NCI-H2029 (cell line): ENCODE data around the gene STT3B.
"Not testable (repeated sequence)": the region's sequence is repeated elsewhere in the genome, so short reads cannot be mapped to it uniquely, and the experiment has no call there.

ENCODE experiments used
- DNase-seq: peaks from one replicate; lab custom pipeline; 2025; lab: John Stamatoyannopoulos, UW

STT3B gene

GRCh38 chr3:31532587-31533168 lies at the start of gene STT3B:
STT3B (plus strand) TSS chr3:31532925; CDS start chr3:31532999, 74 bp downstream.
- peak; percentile 81 for DNase-seq

GRCh38 chr3:31483776-31484175 lies 48.9 kb upstream of the STT3B start:
- DNase-seq: no peak

GRCh38 chr3:31485196-31485595 lies 47.5 kb upstream of the STT3B start:
- no peak for DNase-seq

DNA sequence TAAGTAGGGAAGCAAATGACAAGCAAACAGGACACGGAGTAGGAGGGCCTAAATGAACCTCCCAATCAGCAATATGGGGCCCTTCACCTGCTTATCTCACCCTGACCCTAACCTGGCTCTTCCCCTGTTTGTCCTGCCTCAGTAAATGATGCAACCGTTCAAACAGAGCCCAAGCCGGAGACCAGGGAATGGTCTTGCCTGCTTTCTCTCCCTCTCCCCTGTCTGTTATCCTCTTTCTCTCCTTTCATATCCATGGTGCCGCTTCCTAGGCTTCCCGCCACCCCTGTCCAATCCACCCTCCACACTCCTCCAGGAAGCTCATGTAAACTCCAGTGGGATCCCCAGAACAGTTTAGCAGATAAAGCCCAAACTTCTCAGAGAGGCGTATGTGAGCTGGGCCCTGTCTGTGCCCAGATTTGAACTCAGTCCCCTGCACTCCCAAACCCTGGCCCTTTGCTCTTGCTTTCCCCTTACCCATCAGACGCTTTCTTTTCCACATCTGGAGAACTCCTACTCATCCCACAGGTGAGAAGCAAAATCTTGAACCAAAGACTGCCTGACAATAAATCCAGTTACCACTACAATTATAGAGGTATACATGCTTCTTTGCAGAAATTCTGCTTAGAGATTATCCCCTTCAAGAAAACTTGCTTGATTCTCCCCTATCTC lies 45.7 kb upstream of the STT3B start:
- no peak for DNase-seq

GRCh38 chr3:31488475-31489017 lies 44.2 kb upstream of the STT3B start:
- DNase-seq: no peak

GRCh38 chr3:31490502-31490901 lies 42.2 kb upstream of the STT3B start:
- DNase-seq: no peak

DNA sequence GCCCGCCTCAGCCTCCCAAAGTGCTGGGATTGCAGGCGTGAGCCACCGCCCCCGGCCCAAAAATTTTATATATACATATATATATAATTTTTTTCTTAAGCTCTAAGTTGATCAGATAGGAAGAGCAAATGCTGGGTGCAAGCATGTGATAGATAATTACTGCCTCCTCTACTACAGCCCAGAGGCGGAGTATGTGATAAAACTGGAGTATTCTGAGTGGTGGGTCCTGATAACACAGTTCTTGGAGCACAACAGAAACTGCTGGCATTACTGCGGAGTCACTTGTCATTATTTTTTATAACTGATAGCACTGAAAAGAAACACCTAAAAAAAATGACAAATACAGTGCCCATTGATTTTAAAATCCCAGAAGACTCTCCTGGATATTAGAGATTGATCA lies 41.1 kb upstream of the STT3B start:
- no peak for DNase-seq

DNA sequence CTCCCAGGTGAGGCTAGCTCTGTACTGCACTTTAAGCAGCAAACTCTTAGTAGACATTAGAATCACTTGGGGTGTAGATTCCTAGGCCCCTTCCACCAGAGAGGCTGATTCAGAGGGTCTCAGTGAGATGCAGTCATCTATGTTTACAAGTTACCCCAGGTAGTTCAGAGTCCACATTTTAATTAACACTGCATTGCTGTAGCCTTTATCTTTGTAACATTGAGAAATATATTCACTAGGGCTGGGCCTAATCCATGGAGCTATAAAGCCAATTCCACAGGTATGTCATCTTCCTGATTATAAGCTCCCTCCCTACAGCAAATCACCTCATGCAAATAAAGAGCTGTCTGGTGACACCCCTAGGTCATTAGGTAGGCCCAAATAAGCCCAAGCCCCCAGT lies 39.6 kb upstream of the STT3B start:
- no peak for DNase-seq

DNA sequence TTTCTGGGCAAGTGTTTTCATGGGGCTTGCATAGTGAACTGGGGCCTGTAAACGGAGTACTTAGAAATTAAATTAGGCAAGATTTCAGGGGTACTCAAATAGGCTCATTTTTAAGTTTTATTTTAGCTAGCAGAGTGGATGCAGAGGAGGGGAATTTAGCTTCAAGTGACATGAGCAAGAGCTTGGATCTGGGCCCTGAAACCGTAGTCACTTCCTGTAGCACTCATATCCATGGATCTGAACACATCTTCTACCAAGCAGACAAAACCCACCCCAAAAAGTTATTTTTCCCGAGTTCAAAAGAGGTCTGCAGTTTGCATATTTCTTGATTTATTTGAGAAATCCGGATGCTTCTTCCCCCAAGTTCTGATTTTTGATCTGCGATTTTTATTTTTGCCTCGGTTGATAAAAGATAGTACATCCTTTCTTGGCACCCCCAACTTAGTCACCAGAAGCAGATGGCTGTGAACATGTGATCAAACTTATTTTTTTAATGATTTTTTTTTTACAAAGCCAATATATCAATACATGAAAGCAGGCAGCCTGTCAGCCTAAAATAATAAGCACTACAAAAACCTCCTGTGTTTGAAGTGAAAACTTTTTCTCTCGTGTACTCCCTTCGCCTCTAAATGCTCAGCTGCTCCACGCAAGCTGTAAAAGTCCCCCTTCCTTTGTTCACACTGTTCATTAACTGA lies 36.6 kb upstream of the STT3B start:
- DNase-seq: no peak

- DNase-seq: no peak
Measured at GRCh38 chr3:31498791-31499190, 33.9 kb upstream of the STT3B start.

GRCh38 chr3:31499281-31499680 lies 33.4 kb upstream of the STT3B start:
- DNase-seq: no peak

DNA sequence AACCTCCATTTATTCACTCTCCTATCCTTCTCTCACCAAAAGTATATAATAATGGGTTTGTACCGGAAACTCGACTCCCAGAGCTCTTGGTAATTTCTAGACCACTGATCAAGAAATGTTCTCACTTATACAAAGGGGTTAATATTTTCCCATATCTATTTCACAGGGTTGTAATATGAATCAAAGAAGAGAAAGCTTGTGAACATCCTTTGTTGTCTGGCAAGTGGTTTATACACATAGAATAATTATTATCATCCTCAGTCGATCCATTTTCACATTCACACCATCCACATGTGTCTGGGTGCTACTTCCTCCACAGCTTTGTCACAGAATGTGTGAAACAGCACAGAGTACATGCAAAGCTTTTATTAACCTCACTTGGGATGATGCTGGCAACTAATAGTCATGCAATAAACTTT lies 29.9 kb upstream of the STT3B start:
- DNase-seq: no peak

DNA sequence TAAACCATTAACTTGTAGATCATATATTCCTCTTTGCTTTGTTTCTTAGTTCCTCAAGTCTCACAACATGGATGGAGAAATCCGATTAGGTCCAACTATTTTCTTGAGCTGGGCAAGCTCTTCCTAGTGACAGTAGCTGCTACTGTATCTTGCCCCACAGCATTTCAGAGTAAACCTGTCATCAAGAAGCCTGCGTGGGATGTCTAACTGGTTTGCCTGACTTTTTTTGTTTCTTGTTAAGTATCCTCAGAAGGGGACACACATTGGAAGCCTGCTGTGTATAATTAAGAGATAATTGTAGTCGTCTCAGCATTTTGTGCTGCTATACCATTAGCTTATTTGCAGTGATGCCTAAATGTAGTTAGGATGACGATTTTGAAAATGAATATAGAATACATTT lies 29.3 kb upstream of the STT3B start:
- DNase-seq: no peak

DNA sequence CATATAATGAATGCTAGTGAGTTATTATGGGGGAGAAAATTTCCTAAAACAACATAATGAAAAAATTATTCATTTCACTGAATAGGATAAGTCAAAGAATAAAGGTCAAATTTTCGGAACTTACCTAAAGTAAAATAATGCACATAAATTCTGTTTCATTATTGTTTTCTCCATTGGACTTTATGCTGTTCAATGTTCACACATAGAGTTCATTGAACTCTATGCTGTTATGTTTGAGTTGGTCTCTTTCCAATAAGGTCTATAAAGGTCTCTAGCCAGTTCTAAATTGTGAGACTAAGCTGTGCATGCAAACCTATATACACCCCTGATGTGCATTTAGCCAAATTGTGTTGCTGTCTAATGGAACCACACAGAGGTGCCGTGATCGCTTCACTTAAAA lies 28.5 kb upstream of the STT3B start:
- no peak for DNase-seq

DNA sequence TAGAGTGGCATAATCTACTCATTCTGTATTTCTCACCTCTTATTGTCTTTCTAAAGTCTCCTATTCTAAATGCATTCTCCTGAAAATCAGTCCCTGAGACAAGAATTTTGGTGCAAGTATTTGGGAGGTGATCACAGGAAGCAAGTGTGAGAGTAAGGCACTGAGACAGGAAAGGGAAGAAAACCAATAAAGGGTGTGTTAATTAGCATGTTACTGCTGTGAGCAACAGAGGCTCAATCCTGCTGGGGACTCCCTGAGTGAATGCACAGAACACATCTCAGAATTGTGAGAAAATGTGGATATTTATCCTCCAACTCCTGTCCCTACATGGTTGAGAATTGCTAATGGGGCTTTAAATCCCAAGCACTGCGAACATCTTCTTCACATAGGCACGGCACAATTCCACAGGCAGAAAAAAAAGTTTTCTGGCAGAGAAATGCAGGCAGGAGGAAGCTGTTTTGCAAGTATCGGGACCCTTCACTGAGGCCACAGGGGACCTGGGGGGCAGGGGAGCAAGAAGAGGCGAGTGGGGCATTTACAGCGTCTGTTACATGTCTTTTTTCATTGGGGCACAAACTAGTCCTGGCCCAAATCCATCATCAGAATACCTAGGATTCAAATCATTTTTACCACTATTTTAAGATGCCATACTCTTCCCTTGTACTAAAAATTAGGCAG lies 27.2 kb upstream of the STT3B start:
- DNase-seq: no peak

DNA sequence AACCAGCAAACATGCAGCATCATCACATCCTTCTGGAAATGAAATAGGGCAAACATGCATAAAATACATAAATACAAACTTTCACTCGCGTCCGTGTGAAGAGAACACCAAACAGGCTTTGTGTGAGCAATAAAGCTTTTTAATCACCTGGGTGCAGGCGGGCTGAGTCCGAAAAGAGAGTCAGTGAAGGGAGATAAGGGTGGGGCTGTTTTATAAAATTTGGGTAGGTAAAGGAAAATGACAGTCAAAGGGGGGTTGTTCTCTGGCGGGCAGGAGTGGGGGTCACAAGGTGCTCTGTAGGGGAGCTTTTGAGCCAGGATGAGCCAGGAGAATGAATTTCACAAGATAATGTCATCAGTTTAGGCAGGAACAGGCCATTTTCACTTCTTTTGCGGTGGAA lies 26.2 kb upstream of the STT3B start:
- DNase-seq: not testable (repeated sequence)

GRCh38 chr3:31508452-31509146 lies 24.1 kb upstream of the STT3B start:
- DNase-seq: no peak

GRCh38 chr3:31509147-31509728 lies 23.5 kb upstream of the STT3B start:
- no peak for DNase-seq

- no peak for DNase-seq
Measured at GRCh38 chr3:31514570-31514969, 18.2 kb upstream of the STT3B start.

GRCh38 chr3:31515486-31516284 lies 17.0 kb upstream of the STT3B start:
- no peak for DNase-seq

DNA sequence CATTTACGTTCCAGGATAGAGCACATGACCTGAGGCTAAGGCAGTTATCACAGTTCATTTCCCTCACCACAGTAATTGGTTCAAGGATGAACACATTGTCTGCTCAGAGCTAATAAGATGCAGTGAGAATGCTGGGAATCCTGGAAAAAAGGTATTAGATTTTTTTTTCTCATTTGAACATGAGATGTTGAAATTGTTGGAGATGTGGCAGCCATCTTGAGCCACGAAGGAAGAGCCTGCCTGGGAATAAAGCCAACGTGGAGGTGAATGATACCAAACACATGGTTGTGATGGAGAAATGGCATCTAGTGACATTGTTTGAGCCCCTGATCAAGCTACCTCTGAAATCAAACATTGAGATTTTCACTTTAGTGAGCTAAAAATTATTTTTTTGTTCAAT lies 16.0 kb upstream of the STT3B start:
- DNase-seq: no peak
